HL-60 (cell line): ENCODE results near the gene SVIL.

Experiments used
- DNase-seq, 2 experiments: peaks; one replicate each; pipeline ENCODE4 v3.0.0-alpha.2; 2010 to 2020; ENCODE audit warnings: low read depth in 1 of 2, low spot score in 1 of 2
- H3K27ac ChIP-seq: fragments of 250-450 bp; sonication (Bioruptor Pico); replicated peaks from 2 replicates; pipeline ENCODE4 v1.5.1; 2020; ENCODE audit warnings: mild to moderate bottlenecking, moderate library complexity
- H3K27me3 ChIP-seq: fragments of 250-450 bp; sonication (Bioruptor Pico); 2 replicates; pipeline ENCODE4 v1.5.1; 2021; ENCODE audit warnings: mild to moderate bottlenecking, moderate library complexity; ENCODE audit not compliant: insufficient read depth, poor library complexity, severe bottlenecking
- H3K4me3 ChIP-seq: replicated peaks from 2 replicates; pipeline ENCODE4 v1.5.1; 2011; ENCODE audit warnings: mild to moderate bottlenecking, control low read depth, low read length; ENCODE audit not compliant: insufficient read depth
- CTCF ChIP-seq: IDR thresholded peaks from one replicate; pipeline ENCODE4 v1.5.1; 2011; ENCODE audit warnings: low read length, control low read depth, inconsistent platforms; ENCODE audit not compliant: insufficient read depth
- GABPA ChIP-seq: IDR thresholded peaks from 2 replicates; pipeline ENCODE4 v1.6.1; 2012; ENCODE audit warnings: low read depth
- POLR2AphosphoS5 ChIP-seq: IDR thresholded peaks from 2 replicates; pipeline ENCODE4 v1.6.1; 2012; ENCODE audit warnings: low read depth
- REST ChIP-seq: IDR thresholded peaks from 2 replicates; pipeline ENCODE4 v1.6.1; 2012; ENCODE audit warnings: low read depth; ENCODE audit not compliant: insufficient replicate concordance
- SPI1 ChIP-seq: IDR thresholded peaks from 2 replicates; pipeline ENCODE4 v1.6.1; 2012; ENCODE audit warnings: low read depth, mild to moderate bottlenecking, borderline replicate concordance

SVIL gene

GRCh38 chr10:29598851-29599311 lies 35.9 kb downstream of the SVIL start:
- no peak overlapping the region for H3K27ac ChIP-seq
- H3K4me3 ChIP-seq: no peak overlapping the region
- TF ChIP-seq POLR2AphosphoS5 (no peak), SPI1 (no peak), CTCF (no peak), REST (no peak), GABPA (no peak)
- H3K27me3 ChIP-seq: no peaks in the 10 kb centered on the region
- DNase-seq: no peak

- DNase-seq: no peak
- no peaks in the 10 kb centered on the region for H3K27me3 ChIP-seq
- no peak overlapping the region for H3K4me3 ChIP-seq
- TF ChIP-seq GABPA: no peak
- no peak for TF ChIP-seq POLR2AphosphoS5
- no peak for TF ChIP-seq REST
- H3K27ac ChIP-seq: no peak overlapping the region
Measured at GRCh38 chr10:29596826-29597225, 37.9 kb downstream of the SVIL start.

- H3K4me3 ChIP-seq: no peak overlapping the region
- DNase-seq: no peak
- no peaks in the 10 kb centered on the region for H3K27me3 ChIP-seq
- H3K27ac ChIP-seq: no peak overlapping the region
- no peak for TF ChIP-seq POLR2AphosphoS5
- TF ChIP-seq CTCF: no peak
- no peak for TF ChIP-seq REST
- TF ChIP-seq SPI1: no peak
- no peak for TF ChIP-seq GABPA
Measured at GRCh38 chr10:29596356-29596755, 38.4 kb downstream of the SVIL start.
